H1 (cell line): Measurements from ENCODE around the gene DOCK6. TPM values are rescaled to one million over a fixed set of nuclear protein-coding genes. Genes with fewer than 3 reads are reported as not detected.

Experiments
- CTCF ChIA-PET: fragments of 300-600 bp; sonication (Branson Sonifier 250); formaldehyde crosslinking; loops from one replicate; lab custom pipeline; 2021; ENCODE audit not compliant: partially characterized antibody; lab: Charles Lee
- POLR2A ChIA-PET: fragments of 300-600 bp; sonication (Branson Sonifier 250); formaldehyde crosslinking; loops from one replicate; lab custom pipeline; 2021; ENCODE audit warnings: inconsistent platforms; ENCODE audit not compliant: partially characterized antibody; lab: Charles Lee
- DNase-seq, 2 experiments: peaks; one replicate each; pipeline versions ENCODE4 v3.0.0 to v3.0.0-alpha.2; 2010 to 2022; ENCODE audit warnings: low spot score in 2 of 2, low read depth in 1 of 2, mixed read lengths in 1 of 2
- FAIRE-seq: peaks from 2 replicates; lab custom pipeline; 2011; peaks lifted over from hg19 to GRCh38; lab: Jason Lieb, UNC
- H2AFZ ChIP-seq: 2 replicates; pipeline ENCODE4 v1.8.1; 2012; ENCODE audit warnings: low read length, inconsistent platforms
- H2AK5ac ChIP-seq: 2 replicates; pipeline ENCODE4 v1.6.1; 2013; ENCODE audit warnings: low read depth, low read length
- H2BK120ac ChIP-seq: replicated peaks from 2 replicates; pipeline ENCODE3; 2013; ENCODE audit warnings: low read depth, low read length, inconsistent platforms
- H2BK12ac ChIP-seq: 2 replicates; pipeline ENCODE4 v1.6.1; 2013; ENCODE audit warnings: low read depth, low read length
- H2BK15ac ChIP-seq: 2 replicates; pipeline ENCODE4 v1.6.1; 2013; ENCODE audit warnings: low read length
- H2BK20ac ChIP-seq: 2 replicates; pipeline ENCODE4 v1.6.1; 2013; ENCODE audit warnings: low read length
- H2BK5ac ChIP-seq: 2 replicates; pipeline ENCODE4 v1.6.1; 2013; ENCODE audit warnings: low read depth, low read length
- H3K14ac ChIP-seq: 2 replicates; pipeline ENCODE4 v1.6.1; 2013; ENCODE audit warnings: inconsistent platforms; ENCODE audit not compliant: insufficient read length
- H3K18ac ChIP-seq: 2 replicates; pipeline ENCODE4 v1.6.1; 2013; ENCODE audit warnings: low read length; ENCODE audit errors: extremely low read depth
- H3K23ac ChIP-seq: 2 replicates; pipeline ENCODE4 v1.6.1; 2013; ENCODE audit warnings: inconsistent platforms; ENCODE audit not compliant: insufficient read length
- H3K23me2 ChIP-seq: 2 replicates; pipeline ENCODE4 v1.6.1; 2013; ENCODE audit warnings: low read depth, low read length
- H3K27ac ChIP-seq: 2 replicates; pipeline ENCODE4 v1.6.1; 2011; ENCODE audit warnings: low read depth, low read length, inconsistent platforms
- H3K27me3 ChIP-seq, 4 experiments: replicated peaks in 1 of 4; 1 replicate in 1 of 4; 2 replicates in 3 of 4; pipeline versions ENCODE4 v1.6.1 to v1.8.1; 2011 to 2013; ENCODE audit warnings: low read length in 3 of 4, mild to moderate bottlenecking in 3 of 4, inconsistent platforms in 2 of 4, mixed read lengths in 2 of 4, moderate library complexity in 1 of 4; ENCODE audit not compliant: control insufficient read depth in 3 of 4, insufficient read depth in 3 of 4; ENCODE audit errors: extremely low read depth in 1 of 4
- H3K36me3 ChIP-seq, 4 experiments: 2 replicates each; pipeline versions ENCODE4 v1.6.1 to v1.8.1; 2011 to 2013; ENCODE audit warnings: mild to moderate bottlenecking in 4 of 4, low read length in 3 of 4, moderate library complexity in 2 of 4, control low read depth in 1 of 4, inconsistent platforms in 1 of 4; ENCODE audit not compliant: insufficient read depth in 4 of 4, control insufficient read depth in 2 of 4
- H3K4ac ChIP-seq: replicated peaks from 2 replicates; pipeline ENCODE3; 2013; ENCODE audit warnings: low read length, low read depth, mixed read lengths, inconsistent platforms; ENCODE audit not compliant: insufficient read length
- H3K4me1 ChIP-seq, 4 experiments: replicated peaks in 1 of 4; 1 replicate in 1 of 4; 2 replicates in 3 of 4; pipeline versions ENCODE4 v1.6.1 to v1.8.1; 2011 to 2013; ENCODE audit warnings: low read length in 3 of 4, inconsistent platforms in 2 of 4, mixed read lengths in 1 of 4; ENCODE audit not compliant: insufficient read depth in 4 of 4, control insufficient read depth in 3 of 4
- H3K4me2 ChIP-seq, 2 experiments: 2 replicates each; pipeline versions ENCODE4 v1.6.1 to v1.8.1; 2011 to 2013; ENCODE audit warnings: low read depth in 2 of 2, low read length in 2 of 2, control low read depth in 1 of 2, inconsistent platforms in 1 of 2, mild to moderate bottlenecking in 1 of 2; ENCODE audit not compliant: insufficient read depth in 1 of 2
- H3K4me3 ChIP-seq, 4 experiments: fragments of 200-600, 300-600 bp in 1 of 4; sonication (generic), shearing (Covaris generic), sonication (Bioruptor Twin) in 1 of 4; 2 replicates each; pipeline versions ENCODE4 v1.5.1 to v1.8.1; 2011 to 2016; ENCODE audit warnings: low read length in 4 of 4, low read depth in 3 of 4, control low read depth in 2 of 4, inconsistent platforms in 2 of 4, mild to moderate bottlenecking in 2 of 4, mixed read lengths in 1 of 4, moderate library complexity in 1 of 4; ENCODE audit not compliant: insufficient read depth in 2 of 4; ENCODE audit errors: extremely low read depth in 1 of 4
- H3K56ac ChIP-seq: replicated peaks from 2 replicates; pipeline ENCODE3; 2013; ENCODE audit warnings: low read depth, mild to moderate bottlenecking, mixed read lengths, low read length, inconsistent platforms; ENCODE audit not compliant: insufficient read length
- H3K79me1 ChIP-seq: 2 replicates; pipeline ENCODE4 v1.6.1; 2013; ENCODE audit warnings: low read depth, low read length, control low read depth
- H3K79me2 ChIP-seq, 2 experiments: 2 replicates each; pipeline versions ENCODE4 v1.6.1 to v1.8.1; 2012 to 2013; ENCODE audit warnings: low read length in 2 of 2, mild to moderate bottlenecking in 2 of 2, inconsistent platforms in 1 of 2; ENCODE audit not compliant: insufficient read depth in 2 of 2, control insufficient read depth in 1 of 2
- H3K9ac ChIP-seq, 4 experiments: replicated peaks in 1 of 4; 1 replicate in 1 of 4; 2 replicates in 3 of 4; pipeline versions ENCODE4 v1.6.1 to v1.8.1; 2011 to 2013; ENCODE audit warnings: low read depth in 3 of 4, low read length in 3 of 4, control low read depth in 2 of 4, mild to moderate bottlenecking in 2 of 4, moderate library complexity in 2 of 4, inconsistent platforms in 1 of 4; ENCODE audit errors: extremely low read depth in 1 of 4
- H3K9me3 ChIP-seq, 2 experiments: 2 replicates each; pipeline versions ENCODE4 v1.6.1 to v1.8.1; 2012 to 2013; ENCODE audit warnings: mild to moderate bottlenecking in 2 of 2, moderate library complexity in 2 of 2, control low read depth in 1 of 2, inconsistent platforms in 1 of 2, low read depth in 1 of 2, low read length in 1 of 2, mixed read lengths in 1 of 2; ENCODE audit not compliant: insufficient read depth in 2 of 2
- H4K20me1 ChIP-seq, 2 experiments: replicated peaks in 1 of 2; 2 replicates each; pipeline versions ENCODE3 to v1.8.1; 2011 to 2013; ENCODE audit warnings: inconsistent platforms in 2 of 2, low read length in 2 of 2, mild to moderate bottlenecking in 1 of 2; ENCODE audit not compliant: insufficient read depth in 2 of 2, control insufficient read depth in 1 of 2
- H4K5ac ChIP-seq: 2 replicates; pipeline ENCODE4 v1.6.1; 2013; ENCODE audit warnings: low read length, low read depth, mixed read lengths, inconsistent platforms; ENCODE audit not compliant: insufficient read length
- H4K8ac ChIP-seq: 2 replicates; pipeline ENCODE4 v1.8.0; 2013; ENCODE audit warnings: mild to moderate bottlenecking, moderate library complexity, low read length, inconsistent platforms; ENCODE audit not compliant: insufficient read depth; ENCODE audit errors: extremely low read depth
- H4K91ac ChIP-seq: replicated peaks from 2 replicates; pipeline ENCODE3; 2013; ENCODE audit warnings: low read length, mixed read lengths, inconsistent platforms; ENCODE audit not compliant: insufficient read length
- BRCA1 ChIP-seq: IDR thresholded peaks from 2 replicates; pipeline ENCODE4 v1.6.1; 2012; ENCODE audit warnings: low read depth, low read length, improper control_type of control experiment
- EZH2 ChIP-seq: fragments of 200-600 bp; sonication (generic); IDR thresholded peaks from 2 replicates; pipeline ENCODE4 v1.7.1; 2012; ENCODE audit warnings: low read depth, mild to moderate bottlenecking, moderate library complexity, low read length, inconsistent platforms; ENCODE audit not compliant: severe bottlenecking
- FOSL1 ChIP-seq: IDR thresholded peaks from 2 replicates; pipeline ENCODE4 v1.6.1; 2011; ENCODE audit warnings: mild to moderate bottlenecking, low read depth, low read length, moderate library complexity; ENCODE audit not compliant: insufficient read depth
- GABPA ChIP-seq: IDR thresholded peaks from 2 replicates; pipeline ENCODE4 v1.6.1; 2011; ENCODE audit warnings: mild to moderate bottlenecking, low read length, moderate library complexity, borderline replicate concordance; ENCODE audit not compliant: insufficient read depth
- KDM1A ChIP-seq: fragments of 200-600, 300-600 bp; sonication (generic); IDR thresholded peaks from 2 replicates; pipeline ENCODE4 v1.7.1; 2016; ENCODE audit warnings: mild to moderate bottlenecking, low read length, borderline replicate concordance
- KDM4A ChIP-seq: IDR thresholded peaks from one replicate; pipeline ENCODE4 v1.7.1; 2012; ENCODE audit warnings: low read depth, mild to moderate bottlenecking, moderate library complexity, low read length, inconsistent platforms; ENCODE audit not compliant: severe bottlenecking
- MAX ChIP-seq: IDR thresholded peaks from 2 replicates; pipeline ENCODE4 v1.6.1; 2012; ENCODE audit warnings: inconsistent platforms
- RXRA ChIP-seq: IDR thresholded peaks from 2 replicates; pipeline ENCODE4 v1.6.1; 2011; ENCODE audit warnings: low read depth, mild to moderate bottlenecking, low read length, moderate library complexity; ENCODE audit not compliant: insufficient read depth
- SP2 ChIP-seq: IDR thresholded peaks from 2 replicates; pipeline ENCODE4 v1.6.1; 2012; ENCODE audit warnings: mild to moderate bottlenecking, low read length, inconsistent platforms
- TAF1 ChIP-seq: IDR thresholded peaks from 2 replicates; pipeline ENCODE4 v1.6.1; 2011; ENCODE audit warnings: mild to moderate bottlenecking, low read depth, low read length
- TAF7 ChIP-seq: optimal IDR thresholded peaks from 2 replicates; pipeline ENCODE3; 2011; ENCODE audit warnings: low read depth, mild to moderate bottlenecking, inconsistent platforms, low read length, moderate library complexity, borderline replicate concordance
- TEAD4 ChIP-seq: IDR thresholded peaks from 2 replicates; pipeline ENCODE4 v1.6.1; 2012; ENCODE audit warnings: low read depth, low read length, inconsistent platforms, mixed read lengths
- WGBS, 2 experiments: shearing (Covaris generic) in 1 of 2; methylation state at CpG; one replicate each; pipeline versions ENCODE4 v1.1.6 to v1.1.7; 2013 to 2015; ENCODE audit warnings: low lambda C conversion rate in 2 of 2, mixed read lengths in 2 of 2, inconsistent platforms in 1 of 2, low coverage in 1 of 2, missing lambda C conversion rate in 1 of 2; ENCODE audit not compliant: insufficient replicate concordance in 2 of 2, insufficient coverage in 1 of 2, insufficient read length in 1 of 2; ENCODE audit errors: extremely low coverage in 1 of 2, missing lambda C conversion rate in 1 of 2; 5-methylcytosine and 5-hydroxymethylcytosine counted together
- polyA plus RNA-seq, 7 experiments: library from polyadenylated mRNA; depleted of rRNA in 3 of 7; stranded (reverse) in 5 of 7; unstranded in 2 of 7; fragments of >200 nt in 5 of 7; fragments of 200-250 nt in 2 of 7; gene quantifications; 1 replicate in 5 of 7; 2 replicates in 1 of 7; 4 replicates in 1 of 7; pipeline versions ENCODE4 v1.2.1 to v1.2.3, GENCODE V29; 2011 to 2013; ENCODE audit warnings: missing spikeins in 2 of 7, mixed read lengths in 2 of 7
- total RNA-seq: library from RNA; stranded (reverse); fragmentation: NEBNext Ultra II Directional; extraction: Animal tissue kit (Norgen Biotek cat#: 25700); gene quantifications from 2 replicates; pipeline ENCODE4 v1.2.1, GENCODE V29; 2021
- TF ChIP-seq, protein P1 (sequence below): IDR thresholded peaks from 2 replicates; pipeline ENCODE4 v1.6.1; 2012; ENCODE audit warnings: inconsistent platforms

Gene DOCK6
- total and polyA plus RNA-seq, 2 of the 8 experiments (the other 6 are each of a cell fraction or from before 2014, with no cell fraction given), result 25.5 to 54.7 TPM

- H4K5ac ChIP-seq, result no peak overlapping the region
- no peak overlapping the region for H2AFZ ChIP-seq
- no peaks in the 10 kb centered on the region; the same call in 1 of the 2 replicates for H3K23me2 ChIP-seq
- H4K20me1 ChIP-seq, result peaks cover 0 to 6% of the 10 kb centered on the region in 2 experiments
- FAIRE-seq (no peak), DNase-seq (no peak)
- no peaks in the 10 kb centered on the region for H3K79me2 ChIP-seq
- H3K4me3 ChIP-seq, result no peak overlapping the region
- H2BK5ac ChIP-seq, result no peak overlapping the region
- H3K4me2 ChIP-seq, result no peak overlapping the region
- no peak overlapping the region for H3K4ac ChIP-seq
- no peak overlapping the region for H3K23ac ChIP-seq
- no peak overlapping the region for H3K14ac ChIP-seq
- no peak overlapping the region for H3K27ac ChIP-seq
- no peak overlapping the region for H2BK20ac ChIP-seq
- peaks cover 7% of the 10 kb centered on the region in 2 experiments; a peak in 2 of 4 replicates for H3K9me3 ChIP-seq
- no peak overlapping the region for H3K56ac ChIP-seq
- H3K27me3 ChIP-seq, result no peaks in the 10 kb centered on the region
- no peak overlapping the region for H2BK15ac ChIP-seq
- no peaks in the 10 kb centered on the region for H3K79me1 ChIP-seq
- POLR2A ChIA-PET, result interaction anchor here (0.6 to 1.4 kb wide), 3 partner anchors 12 to 35 kb away, joined by 3 to 5 read pairs (median 4); no protein-coding TSS in a partner anchor
- no peaks in the 10 kb centered on the region for H3K4me1 ChIP-seq
- no peak overlapping the region for H2BK120ac ChIP-seq
- H4K91ac ChIP-seq, result no peak overlapping the region
- no peak overlapping the region for H3K9ac ChIP-seq
- no peak overlapping the region for H2BK12ac ChIP-seq
- CTCF ChIA-PET, result interaction anchor here (1.2 kb wide), 1 partner anchor 18 kb away, joined by 3 read pairs; no protein-coding TSS in a partner anchor
- H4K8ac ChIP-seq, result no peak overlapping the region
- H3K36me3 ChIP-seq, result peaks cover 11 to 22% (median 15%) of the 10 kb centered on the region in 4 experiments
- no peak overlapping the region for H3K18ac ChIP-seq
- 95% methylated on average over 5 of the region's 5 CpGs; no CpG with 5 or more reads in 1 of the 2 experiments for WGBS, 2 experiments
- no peak overlapping the region for H2AK5ac ChIP-seq
- TF ChIP-seq RXRA, result no peak
- TF ChIP-seq KDM4A, result no peak
- TF ChIP-seq FOSL1, result no peak
- no peak for TF ChIP-seq TAF7
- TF ChIP-seq EZH2, result no peak
- TF ChIP-seq TAF1, result no peak
- TF ChIP-seq, protein P1, sequence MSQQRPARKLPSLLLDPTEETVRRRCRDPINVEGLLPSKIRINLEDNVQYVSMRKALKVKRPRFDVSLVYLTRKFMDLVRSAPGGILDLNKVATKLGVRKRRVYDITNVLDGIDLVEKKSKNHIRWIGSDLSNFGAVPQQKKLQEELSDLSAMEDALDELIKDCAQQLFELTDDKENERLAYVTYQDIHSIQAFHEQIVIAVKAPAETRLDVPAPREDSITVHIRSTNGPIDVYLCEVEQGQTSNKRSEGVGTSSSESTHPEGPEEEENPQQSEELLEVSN, result no peak
- TF ChIP-seq KDM1A, result no peak
- TF ChIP-seq SP2, result no peak
- no peak for TF ChIP-seq TEAD4
- no peak for TF ChIP-seq MAX
- TF ChIP-seq GABPA, result no peak
- no peak for TF ChIP-seq BRCA1
Observed at GRCh38 chr19:11225172-11225571, 37.2 kb downstream of the DOCK6 start.
